DMS53 (cell line): ENCODE data around the gene CELA3B.
"Not testable (repeated sequence)": the region's sequence is repeated elsewhere in the genome, so short reads cannot be mapped to it uniquely, and the experiment has no call there.

ENCODE experiments used
- DNase-seq: peaks from one replicate; lab custom pipeline; 2025; lab: John Stamatoyannopoulos, UW

CELA3B gene

DNA sequence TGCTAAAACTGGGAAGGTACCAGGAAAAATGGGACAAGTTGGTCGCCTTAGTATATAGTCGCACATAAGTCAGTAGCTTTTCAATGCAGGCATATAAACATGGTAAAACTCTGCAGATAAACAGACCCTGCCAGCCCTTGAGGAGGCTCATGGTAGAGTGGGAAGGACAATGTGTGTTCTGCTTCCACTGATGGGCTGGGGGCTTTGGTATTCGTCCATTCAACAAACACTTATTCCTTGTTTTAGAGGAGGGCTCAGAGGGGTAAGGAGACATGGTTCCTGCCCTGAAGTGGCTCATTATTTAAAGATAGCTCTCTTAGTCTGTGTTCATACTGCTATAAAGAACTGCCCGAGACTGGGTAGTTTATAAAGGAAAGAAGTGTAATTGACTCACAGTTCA is 35.9 kb downstream of the CELA3B start:
- not testable (repeated sequence) for DNase-seq

DNA sequence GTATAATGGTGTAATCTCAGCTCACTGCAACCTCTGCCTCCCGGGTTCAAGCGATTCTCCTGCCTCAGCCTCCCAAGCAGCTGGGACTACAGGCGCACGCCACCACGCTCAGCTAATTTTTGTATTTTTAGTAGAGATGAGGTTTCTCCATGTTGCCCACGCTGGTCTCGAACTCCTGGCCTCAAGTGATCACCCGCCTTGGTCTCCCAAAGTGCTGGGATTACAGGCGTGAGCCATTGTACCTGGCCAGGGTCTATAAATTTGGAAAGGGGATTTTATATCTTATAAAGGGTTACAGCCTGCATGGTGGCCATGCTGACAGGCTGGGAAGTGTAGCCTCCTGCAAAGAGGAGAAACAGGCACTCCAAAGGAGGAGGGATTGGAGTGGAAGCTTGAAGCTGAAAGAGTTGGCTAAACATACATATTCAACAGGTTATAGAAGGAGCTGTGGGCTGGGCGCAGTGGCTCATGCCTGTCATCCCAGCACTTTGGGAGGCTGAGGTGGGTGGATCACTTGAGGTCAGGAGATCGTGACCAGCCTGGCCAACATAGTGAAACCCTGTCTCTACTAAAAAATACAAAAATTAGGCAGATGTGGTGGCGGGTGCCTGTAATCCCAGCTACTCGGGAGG is 37.9 kb downstream of the CELA3B start:
- DNase-seq, result not testable (repeated sequence)

DNA sequence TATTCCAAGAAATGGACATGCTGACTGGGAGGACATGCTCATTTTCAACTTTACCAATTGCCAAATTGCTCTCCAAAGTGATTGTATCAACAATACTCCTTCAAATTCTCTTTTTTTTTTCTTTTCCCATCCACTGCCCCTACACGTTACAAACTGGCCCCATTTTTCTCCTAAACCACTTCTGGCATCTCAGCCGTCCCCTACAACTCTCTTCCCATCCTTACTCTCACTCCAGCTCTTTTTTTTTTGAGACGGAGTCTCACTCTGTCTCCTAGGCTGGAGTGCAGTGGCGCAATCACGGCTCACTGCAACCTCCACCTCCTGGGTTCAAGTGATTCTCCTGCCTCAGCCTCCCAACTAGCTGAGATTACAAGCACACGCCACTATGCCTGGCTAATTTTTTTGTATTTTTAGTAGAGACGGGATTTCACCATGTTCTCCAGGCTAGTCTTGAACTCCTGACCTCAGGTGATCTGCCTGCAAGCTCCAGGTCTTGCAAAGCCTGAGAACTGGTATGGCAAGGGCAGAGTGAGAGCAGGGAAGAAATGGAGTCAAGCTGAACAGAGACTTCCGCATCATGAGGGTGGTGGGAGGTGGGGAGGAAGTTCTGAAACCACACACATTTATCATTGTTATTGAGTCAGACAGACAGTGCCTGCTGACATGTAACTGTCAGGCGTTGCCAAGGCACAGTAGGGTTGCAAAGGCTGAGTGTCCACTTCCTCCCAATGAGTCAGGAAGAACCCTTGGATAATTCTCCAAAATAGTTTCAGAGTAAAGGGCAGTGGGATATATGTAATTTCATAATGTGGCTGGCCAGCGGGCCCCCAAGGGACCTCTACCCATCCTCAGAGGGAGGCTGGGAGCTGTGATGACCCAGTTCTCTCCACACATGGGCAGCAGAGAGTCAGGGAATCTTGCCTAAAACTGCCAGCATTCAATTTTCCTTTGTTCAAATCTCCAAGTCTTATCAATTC is 42.0 kb downstream of the CELA3B start:
- peak; percentile 18 for DNase-seq

GRCh38 chr1:22021061-22021460 is 44.2 kb downstream of the CELA3B start:
- DNase-seq, result no peak

DNA sequence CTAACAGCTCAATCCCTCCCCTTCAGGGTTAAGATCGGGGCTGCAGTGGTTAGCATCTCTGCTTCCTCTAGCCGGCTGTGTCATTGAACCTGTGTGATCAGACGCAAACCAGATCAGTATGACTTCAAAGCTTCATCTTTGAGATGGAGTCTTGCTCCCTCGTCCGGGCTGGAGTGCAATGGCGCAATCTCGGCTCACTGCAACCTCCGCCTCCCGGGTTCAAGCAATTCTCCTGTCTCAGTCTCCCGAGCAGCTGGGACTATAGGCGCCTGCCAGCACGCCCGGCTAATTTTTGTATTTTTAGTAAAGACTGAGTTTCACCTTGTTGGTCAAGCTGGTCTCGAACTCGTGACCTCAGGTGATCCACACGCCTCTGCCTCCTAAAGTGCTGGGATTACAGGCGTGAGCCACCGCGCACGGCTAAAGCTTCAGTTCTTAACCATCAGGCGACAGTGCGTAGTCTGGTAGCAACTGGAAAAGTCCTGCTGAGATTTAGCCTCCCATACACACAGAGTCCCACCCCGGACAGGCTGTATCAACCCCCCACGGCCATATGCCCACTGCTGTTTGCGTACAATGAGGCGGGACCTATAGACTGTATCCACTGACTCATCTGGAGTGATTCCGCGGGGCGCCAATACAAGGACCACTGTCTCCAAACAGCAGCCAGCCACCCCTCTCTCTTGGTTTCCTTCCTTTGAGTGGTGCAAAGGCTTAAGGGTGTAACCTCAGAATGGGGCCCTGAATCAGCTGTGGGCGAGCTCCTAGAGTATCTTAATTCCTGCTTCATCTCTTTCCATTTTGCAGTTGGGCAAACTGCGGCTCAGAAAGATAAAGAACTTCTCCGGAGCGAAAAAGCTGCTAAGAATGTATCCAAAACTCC is 47.9 kb downstream of the CELA3B start:
- peak; percentile 95 for DNase-seq

DNA sequence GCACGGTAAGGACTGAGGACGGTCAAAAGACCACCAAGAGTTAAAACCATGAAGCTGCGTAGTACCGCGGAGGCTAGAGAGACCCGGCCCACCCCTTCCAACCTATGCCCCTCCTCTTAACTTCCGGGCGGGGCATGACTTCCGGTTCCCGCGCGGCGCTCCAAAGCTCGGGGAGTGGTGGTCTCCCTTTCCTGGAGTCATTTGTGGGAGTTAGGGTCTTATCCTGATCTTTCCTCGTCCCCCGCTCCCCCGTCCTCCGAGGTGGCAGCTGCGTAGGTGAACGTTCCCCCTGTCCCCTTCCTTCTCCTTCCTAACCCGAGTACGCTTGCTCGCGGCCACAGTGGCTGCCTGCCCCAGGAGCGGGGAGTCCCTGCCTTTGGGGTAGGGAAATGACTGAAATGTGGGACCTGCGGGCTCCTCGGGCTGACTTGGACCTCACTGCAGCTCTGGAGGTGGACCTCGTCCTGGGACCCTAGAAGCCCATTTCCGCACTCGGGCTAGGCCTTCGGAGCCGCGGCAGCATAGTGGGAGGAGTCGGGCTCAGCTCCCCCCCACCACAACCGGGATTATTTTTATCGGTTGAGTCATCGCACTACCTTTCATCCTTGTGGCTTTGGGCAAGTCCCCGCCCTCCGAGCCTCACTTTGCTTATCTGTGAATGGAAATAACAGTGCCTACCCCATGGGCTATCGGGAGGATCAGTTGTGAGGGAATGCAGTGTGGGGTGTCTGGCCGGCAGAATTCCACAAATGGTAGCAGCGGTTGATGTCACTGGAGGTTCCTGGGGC is 48.7 kb downstream of the CELA3B start:
- peak; percentile 96 for DNase-seq

DNA sequence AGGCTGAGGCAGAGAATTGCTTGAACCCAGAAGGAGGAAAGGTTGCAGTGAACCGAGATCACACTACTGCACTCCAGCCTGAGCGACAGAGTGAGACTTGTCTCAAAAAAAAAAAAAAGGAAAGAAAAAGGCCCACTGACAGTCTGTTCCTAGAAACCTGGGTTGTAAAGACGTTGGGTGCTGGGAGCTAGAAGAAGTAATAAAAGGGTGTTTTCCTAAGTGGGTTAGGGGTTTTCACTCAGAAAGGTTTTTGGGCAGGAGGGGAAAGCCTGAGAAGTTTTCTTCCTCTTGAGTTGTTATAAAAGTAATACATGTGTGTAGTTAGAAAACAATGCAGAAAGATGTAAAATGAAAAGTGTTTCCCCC is 50.1 kb downstream of the CELA3B start:
- DNase-seq, result no peak

DNA sequence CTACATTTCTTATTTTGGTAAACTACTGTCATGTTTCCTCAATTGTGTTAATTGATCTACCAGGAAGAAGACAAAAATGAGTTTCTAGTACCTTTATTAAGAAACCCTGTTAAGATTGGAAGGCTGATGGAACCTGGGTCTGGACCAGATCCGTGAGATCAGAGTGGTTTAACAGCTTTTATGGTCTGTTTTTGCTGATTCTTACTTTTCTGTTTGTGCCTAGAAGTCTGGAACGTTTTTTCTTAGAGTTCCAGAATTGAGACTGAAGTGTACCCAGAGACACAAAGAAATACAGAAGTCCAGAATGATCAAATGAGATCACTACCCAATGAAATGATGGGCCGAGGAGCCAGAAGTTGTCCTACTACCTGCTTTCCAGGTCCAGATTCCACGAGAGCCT is 53.2 kb downstream of the CELA3B start:
- no peak for DNase-seq

DNA sequence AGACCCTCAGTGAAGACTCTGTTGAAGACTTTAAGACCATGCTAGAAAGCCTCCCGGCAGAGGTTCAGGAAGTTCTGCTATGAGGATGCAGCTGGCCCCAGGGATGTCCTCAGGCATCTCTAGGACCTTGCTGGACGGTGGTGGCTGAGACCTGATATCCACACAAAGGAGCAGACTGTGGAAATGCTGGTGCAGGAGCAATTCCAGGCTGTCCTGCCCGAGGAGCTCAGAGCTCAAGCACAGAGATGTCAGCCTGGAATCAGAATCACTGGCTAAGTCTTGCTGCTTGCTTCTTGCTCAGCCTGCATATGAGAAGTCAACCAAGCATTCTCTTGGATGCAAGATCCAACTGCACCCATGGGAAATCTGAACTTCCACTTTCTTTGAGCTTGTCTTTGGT is 53.7 kb downstream of the CELA3B start:
- no peak for DNase-seq

GRCh38 chr1:22031214-22031962 is 54.6 kb downstream of the CELA3B start:
- no peak for DNase-seq

- DNase-seq, result not testable (repeated sequence)
Measured at GRCh38 chr1:22034834-22035233, 58.0 kb downstream of the CELA3B start.

DNA sequence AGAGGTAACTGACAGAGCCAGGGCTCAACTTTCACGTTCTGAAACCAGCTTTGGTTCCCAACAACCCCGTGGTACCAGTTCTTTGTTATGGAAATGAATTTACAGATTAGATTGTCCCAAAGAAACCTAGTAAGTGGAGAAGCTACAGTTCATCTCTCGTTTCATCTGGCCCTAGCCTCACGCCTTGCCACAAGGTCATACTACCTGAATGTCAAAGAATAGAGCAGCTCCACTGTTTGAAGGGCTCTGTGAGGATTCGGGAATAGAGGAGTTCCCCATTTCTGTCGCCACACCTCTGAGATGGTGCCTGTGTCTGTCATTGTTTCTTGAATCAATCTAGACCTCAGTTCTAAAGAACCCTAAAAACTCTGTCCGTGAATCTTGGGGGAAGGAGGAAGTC is 60.7 kb downstream of the CELA3B start:
- no peak for DNase-seq

DNA sequence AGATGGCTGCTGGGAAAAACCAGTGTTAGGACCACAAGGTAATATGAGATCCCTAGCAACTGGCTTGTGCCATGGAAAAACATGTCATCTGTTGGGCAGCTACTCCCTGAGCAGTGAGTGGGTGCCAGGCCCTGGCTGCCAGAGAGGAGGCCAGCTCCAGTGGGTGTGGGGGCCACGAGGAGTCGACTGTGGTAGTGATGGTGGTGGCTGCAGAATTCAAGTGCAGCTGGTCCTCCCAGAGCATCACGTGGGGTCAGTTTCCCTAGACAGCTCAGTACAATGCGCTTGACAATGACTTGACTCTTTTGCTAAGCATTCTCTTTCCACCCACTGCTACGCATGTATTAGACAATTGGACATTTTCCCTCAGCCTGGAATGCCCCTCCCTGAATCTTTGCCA is 61.2 kb downstream of the CELA3B start:
- DNase-seq, result peak; percentile 27
